ENCODE data around the gene UCHL1.

DNA sequence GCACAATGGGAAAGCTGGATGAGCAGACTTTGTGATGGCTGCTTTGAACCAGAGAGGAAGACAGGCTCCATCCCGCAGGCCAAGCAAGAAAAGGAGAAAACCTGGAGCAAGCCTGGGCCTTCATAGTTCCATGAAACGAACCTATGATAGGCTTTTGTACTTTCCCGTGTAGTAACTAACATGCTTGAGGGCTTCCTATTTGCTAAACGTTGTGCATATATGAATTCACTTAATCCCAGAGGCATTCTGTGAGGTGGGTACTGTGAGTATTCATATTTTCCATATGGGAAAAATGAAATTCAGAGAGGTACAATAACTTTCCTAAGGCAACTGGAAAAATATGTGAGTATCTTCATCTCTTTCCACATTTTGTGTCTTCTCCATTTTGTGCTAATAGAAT, 28.8 kb upstream of the UCHL1 start:
- TF ChIP-seq, protein P1, sequence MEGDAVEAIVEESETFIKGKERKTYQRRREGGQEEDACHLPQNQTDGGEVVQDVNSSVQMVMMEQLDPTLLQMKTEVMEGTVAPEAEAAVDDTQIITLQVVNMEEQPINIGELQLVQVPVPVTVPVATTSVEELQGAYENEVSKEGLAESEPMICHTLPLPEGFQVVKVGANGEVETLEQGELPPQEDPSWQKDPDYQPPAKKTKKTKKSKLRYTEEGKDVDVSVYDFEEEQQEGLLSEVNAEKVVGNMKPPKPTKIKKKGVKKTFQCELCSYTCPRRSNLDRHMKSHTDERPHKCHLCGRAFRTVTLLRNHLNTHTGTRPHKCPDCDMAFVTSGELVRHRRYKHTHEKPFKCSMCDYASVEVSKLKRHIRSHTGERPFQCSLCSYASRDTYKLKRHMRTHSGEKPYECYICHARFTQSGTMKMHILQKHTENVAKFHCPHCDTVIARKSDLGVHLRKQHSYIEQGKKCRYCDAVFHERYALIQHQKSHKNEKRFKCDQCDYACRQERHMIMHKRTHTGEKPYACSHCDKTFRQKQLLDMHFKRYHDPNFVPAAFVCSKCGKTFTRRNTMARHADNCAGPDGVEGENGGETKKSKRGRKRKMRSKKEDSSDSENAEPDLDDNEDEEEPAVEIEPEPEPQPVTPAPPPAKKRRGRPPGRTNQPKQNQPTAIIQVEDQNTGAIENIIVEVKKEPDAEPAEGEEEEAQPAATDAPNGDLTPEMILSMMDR (IDR thresholded peaks at IDR 0.05) = no peak
- TF ChIP-seq ZFX (IDR thresholded peaks at IDR 0.05; ENCODE audit: borderline replicate concordance) = no peak

Data from 22Rv1 (cell line).